Lower leg skin (tissue), 3 donors: ENCODE data around the gene PGBD4.

Source experiments
- CTCF ChIP-seq, 3 donors: fragments of 450-650 bp; IDR thresholded peaks; one replicate each; pipeline ENCODE4 v1.5.1; 2016; ENCODE audit warnings: antibody characterized with exemption in 3 of 3, mild to moderate bottlenecking in 3 of 3, moderate library complexity in 2 of 3
- POLR2A ChIP-seq, 2 donors: fragments of 450-650 bp; IDR thresholded peaks; one replicate each; pipeline ENCODE4 v1.6.1; 2016 to 2017; ENCODE audit warnings: antibody characterized with exemption in 2 of 2, mild to moderate bottlenecking in 1 of 2, moderate library complexity in 1 of 2

GRCh38 chr15:34111488-34111887 is 9.6 kb downstream of the PGBD4 start:
- TF ChIP-seq POLR2A (IDR thresholded peaks at IDR 0.05) (no peak), CTCF (IDR thresholded peaks at IDR 0.05) (no peak)
